CD4-positive, alpha-beta T cell treated with Interleukin-12 subunit alpha and Interleukin-12 subunit beta, for 1 hour (primary cell): ENCODE data around the gene TTLL5.
A peak's percentile ranks its signal among the peaks of the same experiment; 100 is the strongest.

ENCODE experiments used
- DNase-seq: peaks from one replicate; pipeline ENCODE4 v3.0.0-alpha.2; 2020

Gene TTLL5

GRCh38 chr14:75977582-75977943 lies 316.5 kb downstream of the TTLL5 start:
- no peak for DNase-seq

- DNase-seq, result peak; percentile 20
Observed at GRCh38 chr14:75978249-75978731, 317.2 kb downstream of the TTLL5 start.

GRCh38 chr14:75979071-75979571 lies 318.1 kb downstream of the TTLL5 start:
- peak; percentile 11 for DNase-seq

- no peak for DNase-seq
Observed at GRCh38 chr14:75979648-75980565, 318.9 kb downstream of the TTLL5 start.

GRCh38 chr14:75980856-75981255 lies 319.8 kb downstream of the TTLL5 start:
- no peak for DNase-seq

- DNase-seq, result peak; percentile 72
Observed at GRCh38 chr14:75981426-75982265, 320.6 kb downstream of the TTLL5 start, which contains the start of gene TGFB3. TGFB3 (minus strand) TSS chr14:75981995; CDS start chr14:75980893, 1,102 bp downstream.

GRCh38 chr14:75982266-75983018 lies 321.4 kb downstream of the TTLL5 start:
- DNase-seq, result peak; percentile 82

GRCh38 chr14:75983019-75983358 lies 321.9 kb downstream of the TTLL5 start:
- DNase-seq, result no peak

- DNase-seq, result no peak
Observed at GRCh38 chr14:75984674-75985073, 323.6 kb downstream of the TTLL5 start.

GRCh38 chr14:75985618-75986438 lies 324.8 kb downstream of the TTLL5 start, which contains the start of gene IFT43:
IFT43 (plus strand) TSS chr14:75985763; CDS start chr14:75985787, 24 bp downstream.
- DNase-seq, result peak; percentile 90

GRCh38 chr14:75986439-75986765 lies 325.4 kb downstream of the TTLL5 start:
- no peak for DNase-seq

GRCh38 chr14:75987201-75987970 lies 326.3 kb downstream of the TTLL5 start:
- DNase-seq, result no peak

GRCh38 chr14:75989134-75989533 lies 328.1 kb downstream of the TTLL5 start:
- DNase-seq, result no peak

- no peak for DNase-seq
Observed at GRCh38 chr14:75990297-75990696, 329.3 kb downstream of the TTLL5 start.

GRCh38 chr14:75991753-75992152 lies 330.7 kb downstream of the TTLL5 start:
- DNase-seq, result no peak

GRCh38 chr14:75993567-75994041 lies 332.6 kb downstream of the TTLL5 start:
- no peak for DNase-seq

- no peak for DNase-seq
Observed at GRCh38 chr14:75995372-75996041, 334.5 kb downstream of the TTLL5 start.

GRCh38 chr14:75996488-75996887 lies 335.4 kb downstream of the TTLL5 start:
- no peak for DNase-seq

- no peak for DNase-seq
Observed at GRCh38 chr14:75999511-76000190, 338.6 kb downstream of the TTLL5 start.

GRCh38 chr14:76002383-76002782 lies 341.3 kb downstream of the TTLL5 start:
- DNase-seq, result no peak
